ENCODE results near the gene KDM4C.

KDM4C gene

DNA sequence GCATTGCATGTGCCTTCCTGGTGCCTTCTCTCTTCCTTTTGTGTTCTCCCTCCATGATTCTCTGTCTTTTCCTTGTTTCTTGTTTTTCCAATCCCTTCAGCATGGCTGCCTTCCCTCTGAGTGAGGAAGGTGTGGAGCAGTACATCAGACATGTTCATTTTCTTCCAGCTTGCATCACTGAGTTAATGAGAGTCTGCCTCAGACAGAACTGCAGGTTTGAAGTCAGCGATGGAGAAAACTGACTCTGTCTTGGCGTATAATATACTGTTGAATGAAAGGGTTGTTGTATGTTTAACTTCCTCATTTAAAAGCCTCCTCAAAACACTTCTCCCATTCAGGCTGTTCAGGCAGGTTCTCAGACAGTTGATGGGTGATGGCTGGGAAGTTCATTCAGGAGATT, 129.3 kb downstream of the KDM4C start:
- no peaks in the 10 kb centered on the region for H3K9me3 Mint-ChIP-seq (ENCODE audit: low read depth)
- H3K27me3 Mint-ChIP-seq, result no peaks in the 10 kb centered on the region
- H3K27ac Mint-ChIP-seq, result peak overlapping the region; percentile 61
- peaks cover 33% of the 10 kb centered on the region for H3K36me3 Mint-ChIP-seq
- H3K4me3 Mint-ChIP-seq, result no peak overlapping the region
- peaks cover 25% of the 10 kb centered on the region for H3K4me1 Mint-ChIP-seq (ENCODE audit: low read depth)

DNA sequence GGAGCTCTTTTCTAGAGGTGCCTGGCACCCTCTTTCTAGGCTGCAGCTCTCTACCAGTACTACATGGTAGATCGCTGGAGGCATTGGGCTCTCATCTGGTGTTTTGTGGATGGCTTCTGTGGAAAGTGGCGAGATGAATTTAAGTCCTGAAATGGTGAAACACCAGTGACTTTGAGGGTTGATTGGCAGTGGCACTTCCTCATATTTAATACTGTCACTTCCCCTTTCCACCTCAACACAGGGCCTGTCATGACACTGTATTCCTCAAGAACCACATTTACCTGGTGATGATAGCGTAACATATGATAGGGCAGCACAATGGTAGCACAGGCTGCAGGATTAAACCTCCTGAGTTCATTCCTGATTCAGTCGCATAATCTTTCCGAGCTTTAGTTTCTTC, 132.1 kb downstream of the KDM4C start:
- no peaks in the 10 kb centered on the region for H3K9me3 Mint-ChIP-seq (ENCODE audit: low read depth)
- H3K4me1 Mint-ChIP-seq (ENCODE audit: low read depth), result peaks cover 29% of the 10 kb centered on the region
- H3K36me3 Mint-ChIP-seq, result peaks cover 32% of the 10 kb centered on the region
- H3K27me3 Mint-ChIP-seq, result no peaks in the 10 kb centered on the region
- no peak overlapping the region for H3K4me3 Mint-ChIP-seq
- H3K27ac Mint-ChIP-seq, result no peak overlapping the region

DNA sequence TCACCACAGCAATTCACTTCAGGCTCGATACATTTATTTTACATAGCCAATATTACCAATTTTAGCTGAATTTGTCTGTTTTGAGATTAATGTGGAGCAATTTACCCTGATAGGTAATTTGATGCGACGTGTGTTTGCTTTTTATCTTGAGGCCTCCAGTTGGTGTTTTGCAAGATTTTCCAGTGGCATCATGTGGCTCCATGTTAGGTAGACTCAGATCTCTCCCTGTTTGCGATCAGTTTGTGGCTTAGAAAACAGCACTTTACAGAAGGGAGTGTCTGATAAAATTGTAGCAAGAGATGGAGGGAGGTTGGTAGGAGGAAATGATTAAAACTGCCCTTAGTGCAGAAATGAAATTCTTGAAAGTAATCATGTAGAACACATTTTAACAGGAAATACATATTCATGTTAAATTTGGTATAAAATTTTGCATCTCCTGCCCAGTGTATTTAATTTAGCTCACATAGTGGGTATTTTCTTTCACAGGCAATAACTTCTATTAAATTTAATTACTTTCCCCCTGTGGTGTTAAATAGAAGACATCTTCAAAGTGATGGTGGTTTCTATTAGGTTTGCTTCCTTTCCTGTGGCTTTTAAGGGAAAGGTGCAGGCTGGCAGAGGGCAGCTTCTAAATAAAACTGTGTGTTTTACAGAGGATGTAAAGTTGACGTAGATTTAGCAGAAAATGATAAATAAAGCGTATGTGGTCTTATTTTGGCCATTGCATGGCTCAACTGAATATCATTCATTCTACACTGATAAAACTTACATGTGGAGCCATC, 135.8 kb downstream of the KDM4C start:
- no peaks in the 10 kb centered on the region for H3K9me3 Mint-ChIP-seq (ENCODE audit: low read depth)
- H3K36me3 Mint-ChIP-seq, result peaks cover 21% of the 10 kb centered on the region
- peak overlapping the region; percentile 25 for H3K4me3 Mint-ChIP-seq
- no peaks in the 10 kb centered on the region for H3K27me3 Mint-ChIP-seq
- peaks cover 44% of the 10 kb centered on the region for H3K4me1 Mint-ChIP-seq (ENCODE audit: low read depth)
- H3K27ac Mint-ChIP-seq, result peak overlapping the region; percentile 34

DNA sequence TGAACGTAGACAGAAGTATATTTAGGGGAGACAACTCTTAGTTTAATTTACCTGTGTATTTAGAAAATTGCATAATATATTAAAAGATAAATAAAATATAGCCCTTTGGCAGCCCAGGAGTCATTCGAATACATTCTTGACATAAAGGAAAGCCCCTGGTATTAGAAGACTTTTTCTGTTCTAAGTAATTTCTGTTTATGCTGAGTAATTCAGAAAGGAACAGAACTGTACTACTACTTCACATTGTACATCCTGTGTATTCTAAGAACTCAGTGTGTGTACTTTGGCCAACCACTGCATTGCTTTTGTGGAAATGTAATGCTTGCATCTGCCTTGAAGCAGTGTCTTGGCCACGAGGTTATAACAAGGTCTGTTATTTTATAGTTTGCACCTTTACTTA, 136.4 kb downstream of the KDM4C start:
- H3K27ac Mint-ChIP-seq, result peak overlapping the region; percentile 34
- peaks cover 19% of the 10 kb centered on the region for H3K36me3 Mint-ChIP-seq
- H3K4me3 Mint-ChIP-seq, result no peak overlapping the region
- H3K27me3 Mint-ChIP-seq, result no peaks in the 10 kb centered on the region
- H3K9me3 Mint-ChIP-seq (ENCODE audit: low read depth), result no peaks in the 10 kb centered on the region
- H3K4me1 Mint-ChIP-seq (ENCODE audit: low read depth), result peaks cover 49% of the 10 kb centered on the region

DNA sequence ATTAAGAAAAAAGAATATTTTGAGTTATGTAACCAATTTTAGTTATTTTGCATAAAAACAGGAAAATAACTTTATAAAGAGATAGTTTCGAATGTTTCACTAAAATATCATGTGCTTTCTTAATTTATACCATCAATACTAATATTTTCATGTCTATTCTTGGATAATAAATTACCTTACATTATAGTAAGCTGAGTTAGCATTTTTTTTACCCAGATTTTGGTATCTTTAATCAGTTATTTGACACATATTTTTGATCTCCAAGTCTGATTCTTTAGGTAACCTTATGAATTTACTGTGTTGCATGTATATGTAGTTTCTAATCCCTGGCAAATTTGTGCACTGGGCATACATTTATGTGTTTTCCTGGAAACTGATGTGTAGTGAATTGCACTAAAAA, 138.0 kb downstream of the KDM4C start:
- H3K4me3 Mint-ChIP-seq, result no peak overlapping the region
- H3K27ac Mint-ChIP-seq, result no peak overlapping the region
- H3K9me3 Mint-ChIP-seq (ENCODE audit: low read depth), result no peaks in the 10 kb centered on the region
- peaks cover 53% of the 10 kb centered on the region for H3K4me1 Mint-ChIP-seq (ENCODE audit: low read depth)
- H3K27me3 Mint-ChIP-seq, result no peaks in the 10 kb centered on the region
- peaks cover 17% of the 10 kb centered on the region for H3K36me3 Mint-ChIP-seq

DNA sequence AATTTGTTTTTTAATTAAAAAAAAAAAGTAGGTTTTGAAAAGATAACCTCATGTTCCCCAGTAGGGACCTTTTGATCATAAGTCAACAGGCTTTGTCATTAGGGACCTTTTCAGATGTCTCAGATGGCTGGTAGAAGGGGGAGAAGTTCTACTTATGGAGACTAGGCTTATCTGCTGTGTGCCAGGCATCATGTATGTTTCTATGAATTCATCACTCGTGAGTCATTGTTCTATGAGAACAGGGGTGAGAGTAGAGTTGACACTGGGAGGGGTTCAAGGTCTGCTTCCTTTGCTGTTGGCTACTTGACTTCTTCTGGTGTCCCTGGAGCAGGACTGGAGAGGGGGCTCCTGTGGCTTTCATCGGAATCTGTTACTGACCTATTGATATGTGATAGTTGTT, 138.8 kb downstream of the KDM4C start:
- H3K9me3 Mint-ChIP-seq (ENCODE audit: low read depth), result no peaks in the 10 kb centered on the region
- no peaks in the 10 kb centered on the region for H3K27me3 Mint-ChIP-seq
- H3K4me1 Mint-ChIP-seq (ENCODE audit: low read depth), result peaks cover 56% of the 10 kb centered on the region
- H3K27ac Mint-ChIP-seq, result no peak overlapping the region
- H3K36me3 Mint-ChIP-seq, result peaks cover 13% of the 10 kb centered on the region
- H3K4me3 Mint-ChIP-seq, result no peak overlapping the region

DNA sequence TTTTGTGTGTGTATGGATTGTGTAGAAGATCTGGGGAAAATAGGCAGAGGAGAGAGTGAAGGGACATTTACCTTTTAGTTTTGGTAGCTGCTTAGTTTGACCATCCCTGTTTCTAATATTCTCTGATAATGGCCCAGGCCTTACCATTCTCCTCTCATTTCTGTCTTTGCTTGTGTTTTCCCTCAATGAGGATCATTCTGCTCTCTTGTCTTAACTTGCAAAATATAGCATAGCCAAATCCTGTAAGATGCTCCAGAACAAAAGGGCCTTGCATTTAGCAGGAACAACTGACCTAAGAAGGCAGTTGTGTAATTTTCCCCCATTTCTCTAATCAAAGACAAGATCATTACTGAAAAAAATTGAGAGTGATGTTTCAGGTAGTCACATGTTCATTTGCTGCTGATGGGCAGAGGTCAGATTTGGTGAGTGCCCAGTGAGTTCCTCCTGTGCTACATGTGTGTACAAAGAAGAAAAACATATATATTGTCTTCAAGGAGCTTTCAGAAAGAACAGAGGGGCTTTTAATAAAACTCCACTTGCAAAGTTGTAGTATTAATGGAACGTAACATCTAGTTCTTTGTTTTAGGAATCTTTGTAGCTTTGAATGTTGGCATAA, 139.5 kb downstream of the KDM4C start:
- H3K27me3 Mint-ChIP-seq, result no peaks in the 10 kb centered on the region
- peaks cover 17% of the 10 kb centered on the region for H3K36me3 Mint-ChIP-seq
- H3K9me3 Mint-ChIP-seq (ENCODE audit: low read depth), result no peaks in the 10 kb centered on the region
- no peak overlapping the region for H3K4me3 Mint-ChIP-seq
- no peak overlapping the region for H3K27ac Mint-ChIP-seq
- peaks cover 63% of the 10 kb centered on the region for H3K4me1 Mint-ChIP-seq (ENCODE audit: low read depth)

DNA sequence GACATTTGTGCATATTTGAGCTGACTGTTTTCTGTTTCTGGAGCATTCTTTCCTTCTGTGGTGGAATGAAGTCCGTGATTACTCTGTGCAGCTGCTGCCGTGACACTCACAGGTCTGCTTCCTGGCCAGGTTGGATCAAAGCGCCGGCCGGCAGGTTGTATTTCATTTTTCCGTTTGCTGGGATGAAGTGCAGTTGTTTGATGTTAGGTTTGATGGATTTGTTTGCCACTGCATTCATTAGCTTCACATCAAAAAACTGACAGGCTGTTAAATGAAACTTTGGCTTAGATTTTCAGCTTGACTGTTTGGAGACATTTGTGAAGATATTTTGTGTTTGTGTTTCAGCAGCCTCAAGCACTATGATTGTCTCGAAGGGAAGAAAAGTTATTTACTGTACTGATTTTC, 140.1 kb downstream of the KDM4C start:
- H3K36me3 Mint-ChIP-seq, result peaks cover 21% of the 10 kb centered on the region

DNA sequence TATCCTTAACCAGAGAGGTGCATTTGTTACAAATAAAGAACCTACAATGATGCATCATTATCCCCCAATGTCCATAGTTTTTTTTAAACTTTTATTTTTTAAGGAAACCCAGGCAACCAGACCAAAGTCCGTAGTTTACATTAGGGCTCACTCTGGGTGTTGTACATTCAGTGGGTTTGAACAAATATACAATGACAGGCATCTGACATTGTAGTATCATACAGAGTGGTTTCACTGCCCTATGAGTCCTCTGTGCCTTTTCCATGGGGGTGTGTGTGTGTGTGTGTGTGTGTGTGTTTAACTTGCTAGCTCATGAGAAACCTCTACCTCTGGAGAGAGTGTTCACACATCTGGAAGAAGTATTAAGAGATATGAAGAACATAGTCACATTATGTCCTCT, 141.5 kb downstream of the KDM4C start:
- Mint-ChIP-seq H3K9me3 (ENCODE audit: low read depth) (no peaks in the 10 kb centered on the region), H3K27me3 (no peaks in the 10 kb centered on the region), H3K4me1 (ENCODE audit: low read depth) (peaks cover 55% of the 10 kb centered on the region), H3K4me3 (no peak overlapping the region), H3K36me3 (peaks cover 14% of the 10 kb centered on the region), H3K27ac (no peak overlapping the region)

More for the DNA sequence above, 140.1 kb downstream of the KDM4C start:
- Mint-ChIP-seq H3K27ac (no peak overlapping the region), H3K9me3 (ENCODE audit: low read depth) (no peaks in the 10 kb centered on the region), H3K27me3 (no peaks in the 10 kb centered on the region), H3K4me3 (no peak overlapping the region), H3K4me1 (ENCODE audit: low read depth) (peaks cover 67% of the 10 kb centered on the region)

DNA sequence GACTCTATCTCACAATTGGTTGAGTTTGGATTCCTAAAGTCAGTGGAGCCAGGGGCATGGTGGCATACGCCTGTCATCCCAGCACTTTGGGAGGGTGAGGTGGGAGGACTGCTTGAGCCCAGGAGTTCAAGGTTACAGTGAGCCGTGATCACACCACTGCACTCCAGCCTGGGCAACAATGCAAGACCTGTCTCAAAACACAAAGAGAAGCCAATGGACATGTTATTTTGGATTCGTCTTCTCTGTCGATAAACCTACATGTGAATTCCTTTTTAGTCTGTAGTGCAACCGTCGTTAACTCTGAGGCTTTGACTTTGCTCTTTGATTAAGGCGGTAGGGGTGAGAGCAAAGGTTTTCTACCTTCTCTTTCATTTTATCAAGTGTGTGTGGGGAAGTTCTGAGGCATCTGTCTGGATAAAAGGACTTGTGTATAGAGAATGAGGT, 142.7 kb downstream of the KDM4C start:
- H3K27ac Mint-ChIP-seq, result peak overlapping the region; percentile 50

DNA sequence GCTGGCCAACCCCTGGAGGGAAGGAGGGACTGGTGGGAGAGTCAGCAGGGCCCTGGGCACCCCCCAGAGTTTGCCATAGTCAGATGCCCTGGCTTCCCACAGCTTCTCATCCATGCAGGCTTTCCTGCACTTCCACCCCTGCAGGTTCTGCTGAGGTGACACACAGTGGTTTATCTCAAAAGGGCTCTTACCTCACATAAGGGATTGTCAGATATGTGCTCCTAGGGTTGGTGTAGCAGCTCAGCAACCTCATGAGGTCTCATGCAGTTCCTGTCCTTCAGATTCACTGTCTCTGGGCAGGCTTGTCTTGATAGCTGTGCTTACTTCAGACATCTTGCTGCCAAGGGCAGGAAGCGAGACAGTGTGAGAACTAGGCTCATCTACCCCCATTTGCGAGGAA, 143.4 kb downstream of the KDM4C start:
- Mint-ChIP-seq H3K27me3 (no peaks in the 10 kb centered on the region), H3K4me3 (no peak overlapping the region), H3K36me3 (peaks cover 14% of the 10 kb centered on the region), H3K4me1 (ENCODE audit: low read depth) (peaks cover 44% of the 10 kb centered on the region), H3K27ac (no peak overlapping the region), H3K9me3 (ENCODE audit: low read depth) (no peaks in the 10 kb centered on the region)

More for the DNA sequence above, 142.7 kb downstream of the KDM4C start:
- H3K9me3 Mint-ChIP-seq (ENCODE audit: low read depth), result no peaks in the 10 kb centered on the region
- H3K4me3 Mint-ChIP-seq, result peak overlapping the region; percentile 0
- H3K36me3 Mint-ChIP-seq, result peaks cover 14% of the 10 kb centered on the region
- H3K27me3 Mint-ChIP-seq, result no peaks in the 10 kb centered on the region
- peaks cover 47% of the 10 kb centered on the region for H3K4me1 Mint-ChIP-seq (ENCODE audit: low read depth)

DNA sequence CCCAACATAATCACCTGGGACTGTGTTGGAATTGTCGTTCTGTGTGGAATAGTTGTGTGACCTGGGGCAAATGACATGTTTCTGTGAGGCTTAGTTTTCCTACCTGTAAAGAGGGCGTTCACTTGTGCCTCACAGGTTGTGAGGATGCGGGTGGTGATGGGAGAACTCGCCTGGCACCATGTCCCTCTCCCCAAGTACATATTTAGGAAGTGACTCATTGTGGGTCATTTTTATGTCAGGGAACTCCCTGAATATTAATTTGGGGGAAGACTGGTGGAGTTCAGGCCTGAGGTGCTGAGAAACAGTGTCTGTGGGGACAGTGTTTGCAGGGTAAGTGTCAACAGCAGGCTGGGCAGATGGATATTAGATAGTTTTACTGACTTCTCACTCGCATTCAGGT, 144.7 kb downstream of the KDM4C start:
- no peak overlapping the region for H3K4me3 Mint-ChIP-seq
- peaks cover 10% of the 10 kb centered on the region for H3K36me3 Mint-ChIP-seq
- H3K4me1 Mint-ChIP-seq (ENCODE audit: low read depth), result peaks cover 36% of the 10 kb centered on the region
- peak overlapping the region; percentile 1 for H3K27ac Mint-ChIP-seq
- no peaks in the 10 kb centered on the region for H3K9me3 Mint-ChIP-seq (ENCODE audit: low read depth)
- H3K27me3 Mint-ChIP-seq, result no peaks in the 10 kb centered on the region

DNA sequence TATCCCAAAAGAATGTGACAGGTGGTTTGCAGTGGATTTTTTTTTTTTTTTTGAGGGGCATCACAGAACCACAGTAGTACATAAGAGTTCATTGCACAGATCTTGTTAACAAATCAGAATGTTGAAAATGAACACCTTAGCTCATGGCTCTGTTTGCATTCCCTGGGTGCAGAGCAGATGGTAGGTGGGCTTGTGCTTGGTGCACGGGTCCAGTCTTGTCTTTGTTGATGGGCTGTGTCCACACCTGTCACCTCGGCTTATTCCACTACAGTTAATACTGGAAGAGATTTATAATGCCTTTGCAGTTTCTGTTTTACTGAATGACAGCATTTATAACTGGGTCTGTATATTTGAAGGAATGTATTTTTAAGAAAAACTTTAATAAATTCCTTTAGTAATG, 146.6 kb downstream of the KDM4C start:
- Mint-ChIP-seq H3K36me3 (peaks cover 10% of the 10 kb centered on the region), H3K4me3 (no peak overlapping the region), H3K9me3 (ENCODE audit: low read depth) (no peaks in the 10 kb centered on the region), H3K4me1 (ENCODE audit: low read depth) (peaks cover 30% of the 10 kb centered on the region), H3K27ac (no peak overlapping the region), H3K27me3 (no peaks in the 10 kb centered on the region)

DNA sequence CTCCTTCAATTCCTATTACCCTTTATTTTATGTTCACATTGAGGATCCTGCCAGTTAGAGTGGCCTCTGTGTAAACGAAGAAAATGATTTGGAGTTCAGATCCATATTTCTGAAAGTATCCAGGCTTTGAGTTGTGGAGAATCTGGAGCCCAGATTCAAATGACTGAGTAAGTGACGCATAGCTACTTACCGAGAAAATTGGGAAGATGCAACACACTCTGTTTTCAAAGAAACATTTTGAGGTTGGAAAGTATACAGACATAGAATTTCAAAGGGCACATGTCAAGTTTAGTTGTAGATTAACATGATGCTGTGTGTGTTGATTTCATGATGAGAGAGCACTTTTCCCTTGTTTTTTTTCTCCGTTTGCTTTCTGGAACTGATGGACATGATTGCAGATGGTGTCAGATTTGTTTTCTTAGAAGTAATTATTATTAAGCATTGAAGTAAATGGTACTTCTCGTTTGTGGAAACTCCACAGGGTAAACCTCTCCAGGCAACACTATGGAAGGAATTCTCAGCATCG, 148.1 kb downstream of the KDM4C start:
- Mint-ChIP-seq H3K9me3 (ENCODE audit: low read depth) (no peaks in the 10 kb centered on the region), H3K27ac (no peak overlapping the region), H3K27me3 (no peaks in the 10 kb centered on the region), H3K4me3 (no peak overlapping the region), H3K4me1 (ENCODE audit: low read depth) (peaks cover 26% of the 10 kb centered on the region), H3K36me3 (peaks cover 10% of the 10 kb centered on the region)

DNA sequence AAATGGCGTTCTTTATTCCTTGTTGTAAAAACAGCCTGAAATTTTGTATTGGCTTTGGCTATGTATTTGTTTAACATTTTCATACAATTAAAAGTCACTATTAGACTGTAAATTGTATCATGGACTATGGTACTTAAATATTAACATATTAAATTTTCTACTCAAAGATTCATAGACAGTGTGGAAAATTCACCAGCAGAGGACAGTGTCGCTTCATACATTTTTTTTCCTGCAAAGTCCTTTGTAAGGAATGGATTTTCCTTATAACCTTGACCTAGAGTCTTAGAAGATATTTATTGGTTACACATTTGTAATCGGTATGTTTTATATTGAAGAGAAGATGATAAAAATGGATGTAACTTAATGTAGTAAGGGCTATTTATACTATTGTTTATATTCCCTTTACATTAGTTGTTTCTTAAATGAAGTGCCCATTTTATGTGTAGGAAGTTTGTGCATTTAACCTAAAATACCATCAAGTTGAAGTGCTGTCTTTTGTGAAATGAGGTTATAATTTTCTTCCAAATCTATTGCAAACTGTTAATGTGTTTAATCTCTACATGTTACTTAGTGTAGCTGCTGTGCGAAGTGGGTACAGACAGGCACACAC, 150.1 kb downstream of the KDM4C start:
- Mint-ChIP-seq H3K27me3 (no peaks in the 10 kb centered on the region), H3K27ac (no peak overlapping the region), H3K4me3 (no peak overlapping the region), H3K4me1 (ENCODE audit: low read depth) (peaks cover 13% of the 10 kb centered on the region), H3K9me3 (ENCODE audit: low read depth) (no peaks in the 10 kb centered on the region), H3K36me3 (peaks cover 5% of the 10 kb centered on the region)

All from activated naive CD8-positive, alpha-beta T cell (primary cell).